IMR-90 (cell line): ENCODE results near the gene S100A12. TPM values are rescaled to one million over a fixed set of nuclear protein-coding genes. Genes with fewer than 3 reads are reported as not detected.

Source experiments
- ATAC-seq: fragments of 200-7000 bp; cut with Tn5 transposase; 2 replicates; pipeline ENCODE4 v1.9.1; 2020; ENCODE audit warnings: low read depth, mild to moderate bottlenecking, moderate library complexity
- BruUV-seq: library from RNA; stranded (reverse); fragments of 400-500 nt; replicated peaks from 2 replicates; lab custom pipeline; 2021; lab: Mats Ljungman, UMichigan
- CTCF ChIA-PET: fragments of 300-600 bp; formaldehyde crosslinking; extraction: SDS; loops from one replicate; lab custom pipeline; 2021; ENCODE audit warnings: antibody characterized with exemption; lab: Yijun Ruan, JAX
- POLR2A ChIA-PET: fragments of 300-600 bp; sonication (Branson Sonifier 250); formaldehyde crosslinking; loops from one replicate; lab custom pipeline; 2022; ENCODE audit warnings: antibody characterized with exemption; ENCODE audit not compliant: unreplicated experiment; lab: Charles Lee
- DNase-seq: peaks from one replicate; pipeline ENCODE4 v3.0.0; 2013
- H2AFZ ChIP-seq: replicated peaks from 2 replicates; pipeline ENCODE3; 2013; ENCODE audit warnings: low read length, mild to moderate bottlenecking; ENCODE audit not compliant: poor library complexity
- H2AK5ac ChIP-seq: 2 replicates; pipeline ENCODE4 v1.6.1; 2013; ENCODE audit warnings: low read depth, low read length, inconsistent platforms
- H2AK9ac ChIP-seq: replicated peaks from 2 replicates; pipeline ENCODE3; 2013; ENCODE audit warnings: mild to moderate bottlenecking, low read depth, low read length, moderate library complexity; ENCODE audit not compliant: poor library complexity
- H2BK120ac ChIP-seq: 2 replicates; pipeline ENCODE4 v1.6.1; 2013; ENCODE audit warnings: low read depth, low read length, inconsistent platforms
- H2BK15ac ChIP-seq: 3 replicates; pipeline ENCODE4 v1.6.1; 2013; ENCODE audit warnings: low read depth, low read length, inconsistent platforms
- H2BK20ac ChIP-seq: 2 replicates; pipeline ENCODE4 v1.6.1; 2013; ENCODE audit warnings: low read depth, mild to moderate bottlenecking, inconsistent platforms, low read length, moderate library complexity
- H2BK5ac ChIP-seq: 2 replicates; pipeline ENCODE4 v1.6.1; 2013; ENCODE audit warnings: mild to moderate bottlenecking, low read depth, low read length, inconsistent platforms; ENCODE audit not compliant: poor library complexity, severe bottlenecking
- H3K14ac ChIP-seq: replicated peaks from 2 replicates; pipeline ENCODE4 v1.6.1; 2013; ENCODE audit warnings: low read depth, low read length, inconsistent platforms
- H3K18ac ChIP-seq: 2 replicates; pipeline ENCODE4 v1.6.1; 2013; ENCODE audit warnings: low read depth, low read length, control low read depth
- H3K23ac ChIP-seq: 2 replicates; pipeline ENCODE4 v1.6.1; 2013; ENCODE audit warnings: low read depth, low read length, inconsistent platforms
- H3K27ac ChIP-seq: 2 replicates; pipeline ENCODE4 v1.5.1; 2013; ENCODE audit warnings: mild to moderate bottlenecking, control low read depth, low read length; ENCODE audit not compliant: insufficient read depth
- H3K27me3 ChIP-seq: 2 replicates; pipeline ENCODE4 v1.6.1; 2013; ENCODE audit warnings: low read length; ENCODE audit not compliant: control insufficient read depth, insufficient read depth
- H3K36me3 ChIP-seq: 2 replicates; pipeline ENCODE4 v1.6.1; 2013; ENCODE audit warnings: low read length, mixed read lengths; ENCODE audit not compliant: control insufficient read depth, insufficient read depth
- H3K4ac ChIP-seq: 2 replicates; pipeline ENCODE4 v1.6.1; 2013; ENCODE audit warnings: low read depth, low read length, inconsistent platforms
- H3K4me1 ChIP-seq: 2 replicates; pipeline ENCODE4 v1.6.1; 2013; ENCODE audit warnings: low read length, mixed read lengths; ENCODE audit not compliant: control insufficient read depth, insufficient read depth
- H3K4me2 ChIP-seq: 2 replicates; pipeline ENCODE4 v1.6.1; 2013; ENCODE audit warnings: low read depth, mild to moderate bottlenecking, control low read depth, low read length, moderate library complexity
- H3K4me3 ChIP-seq: 2 replicates; pipeline ENCODE4 v1.5.1; 2013; ENCODE audit warnings: low read depth, mild to moderate bottlenecking, control low read depth, low read length, moderate library complexity; ENCODE audit not compliant: insufficient read depth
- H3K56ac ChIP-seq: 2 replicates; pipeline ENCODE4 v1.6.1; 2013; ENCODE audit warnings: low read length, inconsistent platforms; ENCODE audit not compliant: insufficient read depth; ENCODE audit errors: extremely low read depth
- H3K79me1 ChIP-seq, 2 experiments: 2 replicates each; pipeline ENCODE4 v1.6.1; 2013; ENCODE audit warnings: low read length in 2 of 2, inconsistent platforms in 1 of 2, low read depth in 1 of 2
- H3K9ac ChIP-seq: 2 replicates; pipeline ENCODE4 v1.6.1; 2013; ENCODE audit warnings: low read depth, low read length, control low read depth
- H3K9me1 ChIP-seq: 2 replicates; pipeline ENCODE4 v1.6.1; 2013; ENCODE audit warnings: low read length, inconsistent platforms; ENCODE audit not compliant: insufficient read depth
- H3K9me3 ChIP-seq: 2 replicates; pipeline ENCODE4 v1.6.1; 2013; ENCODE audit warnings: low read length; ENCODE audit not compliant: control insufficient read depth, insufficient read depth
- H4K20me1 ChIP-seq: 2 replicates; pipeline ENCODE4 v1.6.1; 2013; ENCODE audit warnings: low read length, inconsistent platforms; ENCODE audit not compliant: insufficient read depth
- H4K5ac ChIP-seq: 2 replicates; pipeline ENCODE4 v1.6.1; 2013; ENCODE audit warnings: mild to moderate bottlenecking, low read depth, low read length, control low read depth
- H4K8ac ChIP-seq, 2 experiments: 2 replicates each; pipeline ENCODE4 v1.6.1; 2013; ENCODE audit warnings: low read depth in 2 of 2, low read length in 2 of 2, control low read depth in 1 of 2, inconsistent platforms in 1 of 2
- H4K91ac ChIP-seq: 2 replicates; pipeline ENCODE4 v1.6.1; 2013; ENCODE audit warnings: low read depth, low read length, inconsistent platforms; ENCODE audit not compliant: insufficient read depth
- BHLHE40 ChIP-seq: fragments of 150-350 bp; IDR thresholded peaks from 2 replicates; pipeline ENCODE4 v1.6.1; 2016; ENCODE audit warnings: mild to moderate bottlenecking, low read depth, low read length
- CEBPB ChIP-seq: IDR thresholded peaks from 2 replicates; pipeline ENCODE4 v1.6.1; 2012; ENCODE audit warnings: low read depth, low read length, improper control_type of control experiment
- CHD1 ChIP-seq: IDR thresholded peaks from 2 replicates; pipeline ENCODE4 v1.6.1; 2012; ENCODE audit warnings: low read depth, low read length, improper control_type of control experiment
- FOS ChIP-seq: fragments of 150-350 bp; IDR thresholded peaks from 2 replicates; pipeline ENCODE4 v1.6.1; 2016; ENCODE audit warnings: low read depth, low read length
- MAFK ChIP-seq: IDR thresholded peaks from 2 replicates; pipeline ENCODE4 v1.6.1; 2012; ENCODE audit warnings: low read depth, low read length, improper control_type of control experiment
- MAZ ChIP-seq: IDR thresholded peaks from 2 replicates; pipeline ENCODE4 v1.6.1; 2012; ENCODE audit warnings: low read depth, mild to moderate bottlenecking, low read length, improper control_type of control experiment, moderate library complexity, borderline replicate concordance
- MXI1 ChIP-seq: IDR thresholded peaks from 2 replicates; pipeline ENCODE4 v1.6.1; 2012; ENCODE audit warnings: low read depth, mild to moderate bottlenecking, low read length, moderate library complexity, borderline replicate concordance
- NFE2L2 ChIP-seq: fragments of 150-350 bp; IDR thresholded peaks from 2 replicates; pipeline ENCODE4 v1.6.1; 2016; ENCODE audit warnings: low read depth, mild to moderate bottlenecking, low read length
- POLR2A ChIP-seq: IDR thresholded peaks from 2 replicates; pipeline ENCODE4 v1.6.1; 2012; ENCODE audit warnings: mild to moderate bottlenecking, low read depth, low read length
- RAD21 ChIP-seq: IDR thresholded peaks from 2 replicates; pipeline ENCODE4 v1.6.1; 2012; ENCODE audit warnings: low read length, improper control_type of control experiment
- RCOR1 ChIP-seq: IDR thresholded peaks from 2 replicates; pipeline ENCODE4 v1.6.1; 2012; ENCODE audit warnings: mild to moderate bottlenecking, low read length, improper control_type of control experiment; ENCODE audit not compliant: insufficient replicate concordance
- RFX5 ChIP-seq: IDR thresholded peaks from 2 replicates; pipeline ENCODE4 v1.8.0; 2012; ENCODE audit warnings: low read depth, mild to moderate bottlenecking, low read length, moderate library complexity
- SMC3 ChIP-seq: fragments of 150-350 bp; IDR thresholded peaks from 2 replicates; pipeline ENCODE4 v1.6.1; 2016; ENCODE audit warnings: low read depth, mild to moderate bottlenecking, antibody characterized with exemption, low read length, moderate library complexity
- WGBS, 2 experiments: methylation state at CpG; one replicate each; pipeline versions ENCODE4 v1.1.5 to v1.1.7; 2013; ENCODE audit warnings: missing lambda C conversion rate in 2 of 2; ENCODE audit not compliant: insufficient read length in 1 of 2; ENCODE audit errors: extremely low coverage in 2 of 2; 5-methylcytosine and 5-hydroxymethylcytosine counted together
- dilution Hi-C: fragments of 300-500 bp; cut with HindIII; formaldehyde crosslinking; loops from one replicate; pipeline ENCODE4 v1.14.3; 2018; ENCODE audit warnings: low sequenced_read_pairs; ENCODE audit not compliant: unreplicated experiment
- in situ Hi-C: fragments of 300-500 bp; cut with MboI; formaldehyde crosslinking; loops from 3 replicates; pipeline ENCODE4 v1.14.3; 2019; ENCODE audit warnings: low sequenced_read_pairs, inconsistent platforms, mixed read lengths
- intact Hi-C: fragments of 100-400 bp; cut with micrococcal nuclease; formaldehyde crosslinking; loops from 2 replicates; pipeline ENCODE4 v1.10.0; 2022
- polyA plus RNA-seq, 3 experiments: library from polyadenylated mRNA; depleted of rRNA; stranded (reverse); fragments of >200 nt; gene quantifications; 2 replicates each; pipeline ENCODE4 v1.2.3, GENCODE V29; 2012; ENCODE audit warnings: low replicate concordance in 1 of 3
- total RNA-seq: library from RNA; depleted of rRNA; stranded (reverse); fragments of >200 nt; gene quantifications from 2 replicates; pipeline ENCODE4 v1.2.3, GENCODE V29; 2012
- TF ChIP-seq, protein P1 (sequence below): fragments of 150-350 bp; IDR thresholded peaks from 2 replicates; pipeline ENCODE4 v1.6.1; 2016; ENCODE audit warnings: low read depth, mild to moderate bottlenecking, low read length, moderate library complexity, borderline replicate concordance
- TF ChIP-seq, protein P2 (sequence below): conservative IDR thresholded peaks from 2 replicates; pipeline ENCODE4 v1.5.1; 2012; ENCODE audit warnings: mild to moderate bottlenecking, low read depth, low read length, improper control_type of control experiment
- TF ChIP-seq, protein P3 (sequence below): fragments of 150-350 bp; IDR thresholded peaks from 2 replicates; pipeline ENCODE4 v1.6.1; 2017; ENCODE audit warnings: mild to moderate bottlenecking, antibody characterized with exemption, low read length, low read depth

The S100A12 gene
- total and polyA plus RNA-seq, 2 of the 4 experiments (the other 2 are of a cell fraction) = not detected

GRCh38 chr1:153401461-153401860 lies 26.0 kb upstream of the S100A12 start:
- Histone ChIP-seq H4K5ac (no peak overlapping the region), H4K8ac (no peak overlapping the region), H3K4me1 (no peaks in the 10 kb centered on the region), H3K9me3 (no peaks in the 10 kb centered on the region), H3K27me3 (peaks cover 4% of the 10 kb centered on the region; the same call in 1 of the 2 replicates), H2AK5ac (no peak overlapping the region), H3K27ac (no peak overlapping the region), H3K4ac (no peak overlapping the region), H3K9me1 (no peaks in the 10 kb centered on the region), H3K79me1 (no peaks in the 10 kb centered on the region), H2BK120ac (no peak overlapping the region), H4K91ac (no peak overlapping the region), H2AFZ (no peak overlapping the region), H3K4me2 (no peak overlapping the region), H3K14ac (no peak overlapping the region), H3K18ac (no peak overlapping the region), H3K4me3 (no peak overlapping the region), H3K36me3 (no peaks in the 10 kb centered on the region), H3K23ac (no peak overlapping the region), H3K9ac (no peak overlapping the region), H2AK9ac (no peak overlapping the region), H3K56ac (no peak overlapping the region), H4K20me1 (no peaks in the 10 kb centered on the region), H2BK20ac (no peak overlapping the region), H2BK15ac (no peak overlapping the region), H2BK5ac (no peak overlapping the region)
- intact Hi-C loops = no loop called here
- CTCF ChIA-PET = no interaction called here
- no peak for TF ChIP-seq RFX5
- TF ChIP-seq, protein P1, sequence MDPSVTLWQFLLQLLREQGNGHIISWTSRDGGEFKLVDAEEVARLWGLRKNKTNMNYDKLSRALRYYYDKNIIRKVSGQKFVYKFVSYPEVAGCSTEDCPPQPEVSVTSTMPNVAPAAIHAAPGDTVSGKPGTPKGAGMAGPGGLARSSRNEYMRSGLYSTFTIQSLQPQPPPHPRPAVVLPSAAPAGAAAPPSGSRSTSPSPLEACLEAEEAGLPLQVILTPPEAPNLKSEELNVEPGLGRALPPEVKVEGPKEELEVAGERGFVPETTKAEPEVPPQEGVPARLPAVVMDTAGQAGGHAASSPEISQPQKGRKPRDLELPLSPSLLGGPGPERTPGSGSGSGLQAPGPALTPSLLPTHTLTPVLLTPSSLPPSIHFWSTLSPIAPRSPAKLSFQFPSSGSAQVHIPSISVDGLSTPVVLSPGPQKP = no peak
- TF ChIP-seq, protein P2, sequence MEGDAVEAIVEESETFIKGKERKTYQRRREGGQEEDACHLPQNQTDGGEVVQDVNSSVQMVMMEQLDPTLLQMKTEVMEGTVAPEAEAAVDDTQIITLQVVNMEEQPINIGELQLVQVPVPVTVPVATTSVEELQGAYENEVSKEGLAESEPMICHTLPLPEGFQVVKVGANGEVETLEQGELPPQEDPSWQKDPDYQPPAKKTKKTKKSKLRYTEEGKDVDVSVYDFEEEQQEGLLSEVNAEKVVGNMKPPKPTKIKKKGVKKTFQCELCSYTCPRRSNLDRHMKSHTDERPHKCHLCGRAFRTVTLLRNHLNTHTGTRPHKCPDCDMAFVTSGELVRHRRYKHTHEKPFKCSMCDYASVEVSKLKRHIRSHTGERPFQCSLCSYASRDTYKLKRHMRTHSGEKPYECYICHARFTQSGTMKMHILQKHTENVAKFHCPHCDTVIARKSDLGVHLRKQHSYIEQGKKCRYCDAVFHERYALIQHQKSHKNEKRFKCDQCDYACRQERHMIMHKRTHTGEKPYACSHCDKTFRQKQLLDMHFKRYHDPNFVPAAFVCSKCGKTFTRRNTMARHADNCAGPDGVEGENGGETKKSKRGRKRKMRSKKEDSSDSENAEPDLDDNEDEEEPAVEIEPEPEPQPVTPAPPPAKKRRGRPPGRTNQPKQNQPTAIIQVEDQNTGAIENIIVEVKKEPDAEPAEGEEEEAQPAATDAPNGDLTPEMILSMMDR = no peak
- TF ChIP-seq MAFK = no peak
- no peak for TF ChIP-seq RCOR1
- TF ChIP-seq MXI1 = no peak
- TF ChIP-seq MAZ = no peak
- no peak for TF ChIP-seq POLR2A
- no peak for TF ChIP-seq BHLHE40
- no peak for TF ChIP-seq NFE2L2
- TF ChIP-seq SMC3 = no peak
- TF ChIP-seq CEBPB = no peak
- no peak for TF ChIP-seq CHD1
- no peak for TF ChIP-seq FOS
- TF ChIP-seq RAD21 = no peak
- TF ChIP-seq, protein P3, sequence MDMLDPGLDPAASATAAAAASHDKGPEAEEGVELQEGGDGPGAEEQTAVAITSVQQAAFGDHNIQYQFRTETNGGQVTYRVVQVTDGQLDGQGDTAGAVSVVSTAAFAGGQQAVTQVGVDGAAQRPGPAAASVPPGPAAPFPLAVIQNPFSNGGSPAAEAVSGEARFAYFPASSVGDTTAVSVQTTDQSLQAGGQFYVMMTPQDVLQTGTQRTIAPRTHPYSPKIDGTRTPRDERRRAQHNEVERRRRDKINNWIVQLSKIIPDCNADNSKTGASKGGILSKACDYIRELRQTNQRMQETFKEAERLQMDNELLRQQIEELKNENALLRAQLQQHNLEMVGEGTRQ = no peak
- POLR2A ChIA-PET = no interaction called here
- no peak for ATAC-seq
- WGBS, 2 experiments = 60% methylated on average over 1 of the region's 9 CpGs; no CpG with 5 or more reads in 1 of the 2 experiments
- no peak for DNase-seq
- dilution Hi-C loops = no loop called here
- no TSS peak for BruUV-seq
- in situ Hi-C loops = no loop called here
